Spleen (tissue), 11 donors: ENCODE measurements around the gene COL26A1. TPM values are rescaled to one million over a fixed set of nuclear protein-coding genes. Genes with fewer than 3 reads are reported as not detected.

Experiments
- DNase-seq: peaks from one replicate; pipeline ENCODE4 v3.0.0-alpha.2; 2020
- H3K27ac ChIP-seq, 8 donors: fragments of 200-600 bp; sonication (generic) in 7 of 8; 1 replicate in 4 of 8; 2 replicates in 4 of 8; pipeline versions ENCODE4 v1.5.0 to v1.8.0; 2016 to 2021; ENCODE audit warnings: inconsistent platforms in 4 of 8, mild to moderate bottlenecking in 4 of 8, moderate library complexity in 1 of 8
- H3K27me3 ChIP-seq, 7 donors: fragments of 200-600 bp; sonication (generic) in 6 of 7; replicated peaks in 1 of 7; 1 replicate in 4 of 7; 2 replicates in 3 of 7; pipeline versions ENCODE4 v1.5.0 to v1.8.0; 2016 to 2021; ENCODE audit warnings: inconsistent platforms in 3 of 7, mild to moderate bottlenecking in 1 of 7
- H3K36me3 ChIP-seq, 6 donors: fragments of 200-600 bp; sonication (generic) in 5 of 6; 1 replicate in 4 of 6; 2 replicates in 2 of 6; pipeline versions ENCODE4 v1.5.0 to v1.8.0; 2016 to 2021; ENCODE audit warnings: inconsistent platforms in 2 of 6
- H3K4me1 ChIP-seq, 6 donors: fragments of 200-600 bp; sonication (generic) in 5 of 6; 1 replicate in 3 of 6; 2 replicates in 3 of 6; pipeline versions ENCODE4 v1.5.0 to v1.8.0; 2016 to 2021; ENCODE audit warnings: inconsistent platforms in 3 of 6
- H3K4me3 ChIP-seq, 8 donors: fragments of 200-600 bp; sonication (generic) in 7 of 8; 1 replicate in 4 of 8; 2 replicates in 4 of 8; pipeline versions ENCODE4 v1.5.0 to v1.8.0; 2016 to 2021; ENCODE audit warnings: inconsistent platforms in 4 of 8, mild to moderate bottlenecking in 4 of 8, moderate library complexity in 2 of 8
- H3K9me3 ChIP-seq, 8 donors: fragments of 200-600 bp; sonication (generic) in 7 of 8; 1 replicate in 4 of 8; 2 replicates in 4 of 8; pipeline versions ENCODE4 v1.5.0 to v1.8.0; 2016 to 2021; ENCODE audit warnings: inconsistent platforms in 4 of 8
- POLR2A ChIP-seq, 3 donors: fragments of 450-650 bp; IDR thresholded peaks; one replicate each; pipeline ENCODE4 v1.5.1; 2017; ENCODE audit warnings: antibody characterized with exemption in 3 of 3, mild to moderate bottlenecking in 1 of 3
- POLR2AphosphoS5 ChIP-seq, 3 donors: sonication (generic); formaldehyde crosslinking; IDR thresholded peaks; one replicate each; pipeline ENCODE4 v1.5.1; 2017; ENCODE audit warnings: antibody characterized with exemption in 3 of 3
- WGBS, 5 donors: extraction: QIAGEN DNeasy Blood & Tissue Kit in 3 of 5; methylation state at CpG; one replicate each; pipeline versions ENCODE4 v1.1.5 to v1.1.7; 2013 to 2018; 5-methylcytosine and 5-hydroxymethylcytosine counted together
- intact Hi-C: fragments of 100-400 bp; cut with DNase I; formaldehyde crosslinking; loops from one replicate; pipeline ENCODE4 v1.15.0; 2023; ENCODE audit warnings: low total_unique reads
- polyA plus RNA-seq, 3 donors: library from polyadenylated mRNA; stranded (reverse); fragments of 200-250 nt; gene quantifications; one replicate each; pipeline ENCODE4 v1.2.1, GENCODE V29; 2013
- total RNA-seq, 7 donors: library from RNA; depleted of rRNA in 3 of 7; stranded (reverse); fragments of >200 nt in 3 of 7; fragmentation: NEBNext Ultra II Directional in 4 of 7; extraction: Animal tissue kit (Norgen Biotek cat#: 25700) in 4 of 7; gene quantifications; one replicate each; pipeline versions ENCODE4 v1.1.0 to v1.2.1, GENCODE V29; 2016 to 2021
- TF ChIP-seq, protein P1 (sequence below), 11 experiments: fragments of 200-600 bp in 7 of 11; fragments of 450-650 bp in 4 of 11; sonication (generic) in 4 of 11; IDR thresholded peaks in 8 of 11; conservative IDR thresholded peaks in 3 of 11; 1 replicate in 7 of 11; 2 replicates in 4 of 11; pipeline versions ENCODE4 v1.4.0 to v1.8.0; 2016 to 2021; ENCODE audit warnings: antibody characterized with exemption in 11 of 11, inconsistent platforms in 4 of 11, mild to moderate bottlenecking in 1 of 11
- donor health status: healthy with polysubstance abuse.
- donor health status: DM: no; HTN: no; CAD: no; lungs with moderate emphysema.
- donor health status: DM: no; HTN: no; CAD: no.
- donor health status: Bipolar disorder and iron deficiency.
- donor health status: healthy.
- donor health status: DM: no; HTN: no; CAD: no.
- donor health status: DM: yes; HTN: yes; CAD: no.

COL26A1 gene
- total and polyA plus RNA-seq, 10 donors, result 0.15 to 0.32 (median 0.22) TPM; not detected in 4

GRCh38 chr7:101534015-101534803 lies 171.5 kb downstream of the COL26A1 start:
- Histone ChIP-seq H3K27ac (peak overlapping the region in 1 of 8 donors; percentile 45), H3K4me1 (peaks cover 0 to 31% (median 4%) of the 10 kb centered on the region in 6 donors), H3K27me3 (peaks cover 0 to 18% (median 0%) of the 10 kb centered on the region in 7 donors), H3K4me3 (no peak overlapping the region), H3K9me3 (peaks cover 0 to 3% (median 0%) of the 10 kb centered on the region in 8 donors), H3K36me3 (no peaks in the 10 kb centered on the region)
- DNase-seq, result no peak
- 66 to 84% (median 81%) methylated on average over 5 to 8 of the region's 8 CpGs for WGBS, 5 donors
- TF ChIP-seq POLR2AphosphoS5 (IDR thresholded peaks at IDR 0.05) (no peak), POLR2A (IDR thresholded peaks at IDR 0.05) (no peak)
- TF ChIP-seq, protein P1, sequence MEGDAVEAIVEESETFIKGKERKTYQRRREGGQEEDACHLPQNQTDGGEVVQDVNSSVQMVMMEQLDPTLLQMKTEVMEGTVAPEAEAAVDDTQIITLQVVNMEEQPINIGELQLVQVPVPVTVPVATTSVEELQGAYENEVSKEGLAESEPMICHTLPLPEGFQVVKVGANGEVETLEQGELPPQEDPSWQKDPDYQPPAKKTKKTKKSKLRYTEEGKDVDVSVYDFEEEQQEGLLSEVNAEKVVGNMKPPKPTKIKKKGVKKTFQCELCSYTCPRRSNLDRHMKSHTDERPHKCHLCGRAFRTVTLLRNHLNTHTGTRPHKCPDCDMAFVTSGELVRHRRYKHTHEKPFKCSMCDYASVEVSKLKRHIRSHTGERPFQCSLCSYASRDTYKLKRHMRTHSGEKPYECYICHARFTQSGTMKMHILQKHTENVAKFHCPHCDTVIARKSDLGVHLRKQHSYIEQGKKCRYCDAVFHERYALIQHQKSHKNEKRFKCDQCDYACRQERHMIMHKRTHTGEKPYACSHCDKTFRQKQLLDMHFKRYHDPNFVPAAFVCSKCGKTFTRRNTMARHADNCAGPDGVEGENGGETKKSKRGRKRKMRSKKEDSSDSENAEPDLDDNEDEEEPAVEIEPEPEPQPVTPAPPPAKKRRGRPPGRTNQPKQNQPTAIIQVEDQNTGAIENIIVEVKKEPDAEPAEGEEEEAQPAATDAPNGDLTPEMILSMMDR (IDR thresholded peaks at IDR 0.05 in 8 of 11, conservative IDR thresholded peaks at IDR 0.05 in 3 of 11), result peak in 1 of 11 experiments; percentile 2
- intact Hi-C loops, result no loop called here

- Histone ChIP-seq H3K27ac (peak overlapping the region in 5 of 8 donors; percentile 38 to 45 (median 44)), H3K4me3 (no peak overlapping the region), H3K36me3 (no peaks in the 10 kb centered on the region), H3K4me1 (peaks cover 0 to 31% (median 4%) of the 10 kb centered on the region in 6 donors), H3K9me3 (peaks cover 0 to 3% (median 0%) of the 10 kb centered on the region in 8 donors), H3K27me3 (peaks cover 0 to 18% (median 0%) of the 10 kb centered on the region in 7 donors)
- intact Hi-C loops, result no loop called here
- DNase-seq, result no peak
- WGBS, 5 donors, result 85 to 92% (median 90%) methylated on average over 10 to 11 of the region's 11 CpGs
- TF ChIP-seq, protein P1 (IDR thresholded peaks at IDR 0.05 in 8 of 11, conservative IDR thresholded peaks at IDR 0.05 in 3 of 11), result no peak
- TF ChIP-seq POLR2AphosphoS5 (IDR thresholded peaks at IDR 0.05) (no peak), POLR2A (IDR thresholded peaks at IDR 0.05) (no peak)
These were observed 172.2 kb downstream of the COL26A1 start for GRCh38 chr7:101534873-101535272.

DNA sequence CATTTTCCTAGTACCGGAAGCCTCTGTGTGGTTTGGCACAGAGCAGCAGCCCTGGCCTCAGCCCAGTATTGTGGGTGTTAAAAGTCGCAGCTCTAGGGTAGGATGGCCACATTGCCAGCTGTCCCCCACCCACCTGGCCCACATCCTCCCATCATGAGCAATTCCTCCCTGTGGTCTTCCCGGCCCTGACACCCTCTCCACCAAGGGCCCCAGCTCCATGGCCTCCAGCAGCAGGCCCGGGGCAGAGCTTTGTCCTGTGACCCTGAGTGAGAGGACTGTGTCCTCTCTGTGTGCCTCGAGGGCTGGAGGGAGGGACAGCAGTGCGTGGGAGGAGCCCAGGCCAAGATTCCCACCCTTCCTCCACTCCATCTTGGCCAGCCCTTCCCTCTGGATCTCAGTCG lies 172.7 kb downstream of the COL26A1 start:
- TF ChIP-seq, protein P1 (IDR thresholded peaks at IDR 0.05 in 8 of 11, conservative IDR thresholded peaks at IDR 0.05 in 3 of 11), result no peak
- TF ChIP-seq POLR2AphosphoS5 (IDR thresholded peaks at IDR 0.05), result peak in 2 of 3 donors; percentile 63 to 75
- TF ChIP-seq POLR2A (IDR thresholded peaks at IDR 0.05), result no peak
- DNase-seq, result no peak
- peak overlapping the region in 5 of 8 donors; percentile 38 to 45 (median 44) for H3K27ac ChIP-seq
- H3K36me3 ChIP-seq, result no peaks in the 10 kb centered on the region
- intact Hi-C loops, result no loop called here
- peaks cover 0 to 18% (median 0%) of the 10 kb centered on the region in 7 donors for H3K27me3 ChIP-seq
- peaks cover 0 to 31% (median 4%) of the 10 kb centered on the region in 6 donors for H3K4me1 ChIP-seq
- no peak overlapping the region for H3K4me3 ChIP-seq
- WGBS, 5 donors, result 31 to 62% (median 38%) methylated on average over 5 to 7 of the region's 7 CpGs
- H3K9me3 ChIP-seq, result peaks cover 0 to 3% (median 0%) of the 10 kb centered on the region in 8 donors

DNA sequence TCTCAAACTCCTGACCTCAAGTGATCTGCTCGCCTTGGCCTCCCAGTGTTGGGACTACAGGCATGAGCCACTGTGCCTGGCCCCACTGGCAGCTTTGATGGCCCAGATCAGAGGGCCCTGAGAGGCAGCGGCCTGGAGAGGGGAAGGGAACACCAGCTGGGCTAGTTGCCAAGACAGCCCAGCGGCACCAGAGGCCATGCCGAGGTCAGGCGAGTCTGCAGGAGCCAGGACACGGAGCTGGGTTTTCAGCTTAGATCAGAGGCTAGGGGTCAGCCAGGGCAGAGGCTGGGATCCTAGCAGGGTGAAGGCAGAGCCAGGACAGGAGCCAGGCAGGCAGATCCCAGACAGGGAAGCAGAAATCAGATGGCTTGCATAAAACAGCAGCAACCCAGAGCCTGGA lies 173.6 kb downstream of the COL26A1 start:
- TF ChIP-seq, protein P1 (IDR thresholded peaks at IDR 0.05 in 8 of 11, conservative IDR thresholded peaks at IDR 0.05 in 3 of 11), result no peak
- TF ChIP-seq POLR2A (IDR thresholded peaks at IDR 0.05) (no peak), POLR2AphosphoS5 (IDR thresholded peaks at IDR 0.05) (peak in 2 of 3 donors; percentile 37 to 72)
- WGBS, 5 donors, result 57 to 72% (median 68%) methylated on average over 6 of the region's 6 CpGs
- Histone ChIP-seq H3K27ac (peak overlapping the region in 3 of 8 donors; percentile 22 to 45 (median 40)), H3K9me3 (peaks cover 0 to 3% (median 0%) of the 10 kb centered on the region in 8 donors), H3K27me3 (peaks cover 0 to 18% (median 0%) of the 10 kb centered on the region in 7 donors), H3K36me3 (no peaks in the 10 kb centered on the region), H3K4me1 (peaks cover 0 to 31% (median 4%) of the 10 kb centered on the region in 6 donors), H3K4me3 (no peak overlapping the region)
- no peak for DNase-seq
- intact Hi-C loops, result no loop called here
